PC-9 (cell line): ENCODE results near the gene BRSK2. TPM values are rescaled to one million over a fixed set of nuclear protein-coding genes. Genes with fewer than 3 reads are reported as not detected.

Experiments
- BruUV-seq: library from RNA; stranded (reverse); fragments of 400-500 nt; replicated peaks from 2 replicates; lab custom pipeline; 2021; lab: Mats Ljungman, UMichigan
- CTCF ChIA-PET: fragments of 300-600 bp; sonication (Branson Sonifier 250); formaldehyde crosslinking; loops from one replicate; lab custom pipeline; 2022; ENCODE audit warnings: antibody characterized with exemption; lab: Charles Lee
- POLR2A ChIA-PET: fragments of 300-600 bp; sonication (Branson Sonifier 250); formaldehyde crosslinking; loops from one replicate; lab custom pipeline; 2022; ENCODE audit warnings: antibody characterized with exemption; ENCODE audit not compliant: unreplicated experiment; lab: Charles Lee
- DNase-seq, 2 experiments: peaks; one replicate each; pipeline versions ENCODE4 v3.0.0 to v3.0.0-alpha.2; 2015 to 2022; ENCODE audit warnings: mixed read lengths in 1 of 2
- H2AFZ ChIP-seq: fragments of 200-600 bp; sonication (generic); 2 replicates; pipeline ENCODE4 v1.8.1; 2017; ENCODE audit warnings: antibody characterized with exemption
- H3F3A ChIP-seq: fragments of 200-600 bp; sonication (generic); 2 replicates; pipeline ENCODE4 v1.8.1; 2017; ENCODE audit warnings: antibody characterized with exemption, mild to moderate bottlenecking, low read depth; ENCODE audit not compliant: insufficient read depth
- H3K27ac ChIP-seq: fragments of 200-600 bp; sonication (generic); 2 replicates; pipeline ENCODE4 v1.6.1; 2016; ENCODE audit warnings: mixed run types
- H3K27me3 ChIP-seq: fragments of 200-600 bp; sonication (generic); 2 replicates; pipeline ENCODE4 v1.6.1; 2016; ENCODE audit warnings: low read depth, mixed run types; ENCODE audit not compliant: insufficient read depth
- H3K36me3 ChIP-seq: fragments of 200-600 bp; sonication (generic); 2 replicates; pipeline ENCODE4 v1.6.1; 2016; ENCODE audit warnings: low read depth, mixed run types
- H3K4me1 ChIP-seq: fragments of 200-600 bp; sonication (generic); replicated peaks from 2 replicates; pipeline ENCODE4 v1.6.1; 2016; ENCODE audit warnings: mixed run types; ENCODE audit not compliant: insufficient read depth
- H3K4me2 ChIP-seq: fragments of 200-600 bp; sonication (generic); 2 replicates; pipeline ENCODE4 v1.6.1; 2017; ENCODE audit warnings: mixed run types
- H3K4me3 ChIP-seq: fragments of 200-600 bp; sonication (generic); 2 replicates; pipeline ENCODE4 v1.6.1; 2016; ENCODE audit warnings: mixed run types
- H3K79me2 ChIP-seq: fragments of 200-600 bp; sonication (generic); 2 replicates; pipeline ENCODE4 v1.6.1; 2017; ENCODE audit warnings: low read depth, mixed run types
- H3K9me2 ChIP-seq: fragments of 200-600 bp; sonication (generic); 2 replicates; pipeline ENCODE4 v1.8.1; 2017; ENCODE audit warnings: mild to moderate bottlenecking; ENCODE audit not compliant: insufficient read depth
- H3K9me3 ChIP-seq: fragments of 200-600 bp; sonication (generic); 2 replicates; pipeline ENCODE4 v1.8.1; 2016; ENCODE audit warnings: low read depth; ENCODE audit not compliant: insufficient read depth
- H4K20me1 ChIP-seq: fragments of 200-600 bp; sonication (generic); 2 replicates; pipeline ENCODE4 v1.8.1; 2017; ENCODE audit not compliant: insufficient read depth
- EZH2 ChIP-seq: fragments of 200-600 bp; sonication (generic); IDR thresholded peaks from 2 replicates; pipeline ENCODE4 v1.8.0; 2017; ENCODE audit warnings: antibody characterized with exemption, low read depth
- intact Hi-C: fragments of 100-400 bp; cut with micrococcal nuclease; formaldehyde crosslinking; loops from one replicate; pipeline ENCODE4 v1.10.0; 2022; ENCODE audit not compliant: unreplicated experiment
- total RNA-seq: library from RNA; stranded (reverse); gene quantifications from 2 replicates; pipeline ENCODE4 v1.2.3, GENCODE V29; 2021
- TF ChIP-seq, protein P1 (sequence below): fragments of 200-600 bp; sonication (generic); conservative IDR thresholded peaks from 2 replicates; pipeline ENCODE4 v1.6.1; 2017; ENCODE audit warnings: mixed run types, antibody characterized with exemption, mild to moderate bottlenecking, moderate library complexity

Gene BRSK2
- total RNA-seq, 1 experiment from 2014 or later: 2.9 TPM

DNA sequence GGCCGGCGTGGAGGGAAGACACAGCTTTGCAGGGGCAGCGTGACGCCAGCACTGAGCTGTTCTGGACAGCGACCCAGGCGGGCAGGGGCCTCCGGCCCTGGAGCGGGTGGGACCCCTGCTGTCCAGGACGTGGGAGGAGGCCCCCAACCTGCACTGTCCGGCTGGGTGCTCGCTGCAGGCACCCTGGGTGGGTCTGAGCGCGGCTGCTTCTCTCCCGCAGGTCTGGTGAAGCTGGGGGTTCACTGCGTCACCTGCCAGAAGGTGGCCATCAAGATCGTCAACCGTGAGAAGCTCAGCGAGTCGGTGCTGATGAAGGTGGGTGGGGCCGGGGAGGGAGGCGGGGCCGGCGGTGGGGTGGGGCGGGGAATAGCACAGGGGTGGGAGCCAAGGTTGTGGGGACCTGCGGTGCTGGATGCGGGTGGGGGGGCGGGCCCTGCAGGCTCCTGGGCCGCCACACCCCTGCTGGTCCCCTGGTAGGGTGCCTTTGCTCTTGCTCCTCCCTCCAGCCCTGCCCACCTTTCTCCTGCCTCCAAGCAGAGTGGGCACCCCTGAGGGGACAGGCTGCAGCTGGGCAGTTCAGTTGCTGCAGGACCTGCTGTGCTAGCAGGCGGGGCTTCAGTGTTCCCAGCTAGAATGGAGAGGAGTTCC is 46.2 kb downstream of the BRSK2 start:
- no peaks in the 10 kb centered on the region for H3F3A ChIP-seq
- H3K9me2 ChIP-seq: no peaks in the 10 kb centered on the region
- H3K79me2 ChIP-seq: no peaks in the 10 kb centered on the region
- DNase-seq: no peak
- no peak overlapping the region for H3K4me3 ChIP-seq
- H2AFZ ChIP-seq: no peak overlapping the region
- no peaks in the 10 kb centered on the region for H3K27me3 ChIP-seq
- intact Hi-C loops: no loop called here
- ChIA-PET POLR2A (no interaction called here), CTCF (no interaction called here)
- H3K4me1 ChIP-seq: no peaks in the 10 kb centered on the region
- H3K4me2 ChIP-seq: no peak overlapping the region
- no peaks in the 10 kb centered on the region for H3K9me3 ChIP-seq
- TF ChIP-seq, protein P1, sequence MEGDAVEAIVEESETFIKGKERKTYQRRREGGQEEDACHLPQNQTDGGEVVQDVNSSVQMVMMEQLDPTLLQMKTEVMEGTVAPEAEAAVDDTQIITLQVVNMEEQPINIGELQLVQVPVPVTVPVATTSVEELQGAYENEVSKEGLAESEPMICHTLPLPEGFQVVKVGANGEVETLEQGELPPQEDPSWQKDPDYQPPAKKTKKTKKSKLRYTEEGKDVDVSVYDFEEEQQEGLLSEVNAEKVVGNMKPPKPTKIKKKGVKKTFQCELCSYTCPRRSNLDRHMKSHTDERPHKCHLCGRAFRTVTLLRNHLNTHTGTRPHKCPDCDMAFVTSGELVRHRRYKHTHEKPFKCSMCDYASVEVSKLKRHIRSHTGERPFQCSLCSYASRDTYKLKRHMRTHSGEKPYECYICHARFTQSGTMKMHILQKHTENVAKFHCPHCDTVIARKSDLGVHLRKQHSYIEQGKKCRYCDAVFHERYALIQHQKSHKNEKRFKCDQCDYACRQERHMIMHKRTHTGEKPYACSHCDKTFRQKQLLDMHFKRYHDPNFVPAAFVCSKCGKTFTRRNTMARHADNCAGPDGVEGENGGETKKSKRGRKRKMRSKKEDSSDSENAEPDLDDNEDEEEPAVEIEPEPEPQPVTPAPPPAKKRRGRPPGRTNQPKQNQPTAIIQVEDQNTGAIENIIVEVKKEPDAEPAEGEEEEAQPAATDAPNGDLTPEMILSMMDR: no peak
- no peak for TF ChIP-seq EZH2
- H3K27ac ChIP-seq: no peak overlapping the region
- no TSS peak for BruUV-seq
- H3K36me3 ChIP-seq: no peaks in the 10 kb centered on the region
- H4K20me1 ChIP-seq: no peaks in the 10 kb centered on the region

DNA sequence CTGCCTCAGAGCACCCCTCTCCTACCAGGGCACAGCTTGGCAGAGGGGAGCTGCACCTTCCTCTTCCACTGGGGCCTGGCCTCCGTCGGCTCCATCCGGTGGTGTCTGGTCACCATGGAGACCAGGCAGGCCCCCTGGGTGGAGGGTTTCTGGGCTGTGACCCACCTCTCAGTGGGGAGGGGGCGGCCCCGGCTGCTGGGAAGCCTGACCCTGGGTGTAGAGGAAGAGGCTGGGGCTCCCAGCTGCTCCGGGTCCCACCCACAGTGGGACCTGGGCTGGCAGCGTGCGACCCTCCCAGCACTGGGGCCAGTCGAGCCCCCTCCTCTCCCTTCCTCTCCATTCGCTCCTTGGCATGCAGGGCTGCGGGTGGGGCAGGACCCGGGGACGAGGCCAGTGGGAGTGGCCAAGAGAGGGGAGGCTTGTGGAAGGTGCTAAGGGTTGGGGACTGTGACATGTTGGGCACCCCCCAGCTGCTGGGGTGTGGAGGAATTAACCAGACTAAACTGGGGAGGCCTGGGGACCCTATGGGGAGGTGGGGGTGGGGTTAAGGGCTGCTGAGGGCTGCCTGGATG is 46.8 kb downstream of the BRSK2 start:
- Histone ChIP-seq H3K4me3 (no peak overlapping the region), H3K79me2 (no peaks in the 10 kb centered on the region), H3K4me1 (no peaks in the 10 kb centered on the region), H3K27me3 (no peaks in the 10 kb centered on the region), H3F3A (no peaks in the 10 kb centered on the region), H3K9me2 (no peaks in the 10 kb centered on the region), H3K4me2 (no peak overlapping the region), H3K36me3 (no peaks in the 10 kb centered on the region), H4K20me1 (no peaks in the 10 kb centered on the region), H2AFZ (no peak overlapping the region), H3K27ac (no peak overlapping the region), H3K9me3 (no peaks in the 10 kb centered on the region)
- CTCF ChIA-PET: no interaction called here
- no peak for DNase-seq
- intact Hi-C loops: no loop called here
- TF ChIP-seq, protein P1: no peak
- TF ChIP-seq EZH2: no peak
- no TSS peak for BruUV-seq
- POLR2A ChIA-PET: no interaction called here

DNA sequence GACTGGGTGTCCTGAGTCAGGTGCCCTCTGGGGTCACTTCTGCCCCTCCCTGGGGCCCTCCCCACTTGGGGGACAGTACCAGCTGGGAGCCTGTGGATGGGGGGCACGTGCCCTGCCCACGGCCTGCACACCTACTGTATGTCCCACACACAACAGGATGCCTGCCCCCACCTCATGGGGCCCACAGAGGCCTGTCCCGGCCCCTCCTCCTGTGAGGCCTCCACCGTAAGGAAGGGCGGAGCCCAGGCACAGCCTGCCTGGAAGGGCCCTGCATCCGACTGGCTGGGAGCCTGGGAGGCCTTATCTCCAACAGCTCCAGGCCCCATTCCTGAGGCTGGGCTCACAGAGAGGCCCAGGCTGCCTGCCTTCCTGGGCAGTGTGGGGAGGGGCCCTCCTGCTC is 47.8 kb downstream of the BRSK2 start:
- peak in 1 of 2 experiments; percentile 37 for DNase-seq
- no peak overlapping the region for H3K4me3 ChIP-seq
- no peak overlapping the region for H3K27ac ChIP-seq
- no peaks in the 10 kb centered on the region for H4K20me1 ChIP-seq
- intact Hi-C loops: no loop called here
- no peaks in the 10 kb centered on the region for H3K79me2 ChIP-seq
- H3F3A ChIP-seq: no peaks in the 10 kb centered on the region
- H3K4me1 ChIP-seq: no peaks in the 10 kb centered on the region
- H3K36me3 ChIP-seq: no peaks in the 10 kb centered on the region
- H3K27me3 ChIP-seq: no peaks in the 10 kb centered on the region
- H2AFZ ChIP-seq: no peak overlapping the region
- CTCF ChIA-PET: no interaction called here
- BruUV-seq: no TSS peak
- H3K4me2 ChIP-seq: no peak overlapping the region
- H3K9me2 ChIP-seq: no peaks in the 10 kb centered on the region
- POLR2A ChIA-PET: no interaction called here
- no peaks in the 10 kb centered on the region for H3K9me3 ChIP-seq
- no peak for TF ChIP-seq EZH2
- TF ChIP-seq, protein P1: no peak
